CD1c-positive myeloid dendritic cell (primary cell): ENCODE results near the gene MIPEP.

Experiments used
- DNase-seq: peaks from one replicate; pipeline ENCODE4 v3.0.0-alpha.2; 2016; ENCODE audit errors: extremely low spot score

MIPEP gene

DNA sequence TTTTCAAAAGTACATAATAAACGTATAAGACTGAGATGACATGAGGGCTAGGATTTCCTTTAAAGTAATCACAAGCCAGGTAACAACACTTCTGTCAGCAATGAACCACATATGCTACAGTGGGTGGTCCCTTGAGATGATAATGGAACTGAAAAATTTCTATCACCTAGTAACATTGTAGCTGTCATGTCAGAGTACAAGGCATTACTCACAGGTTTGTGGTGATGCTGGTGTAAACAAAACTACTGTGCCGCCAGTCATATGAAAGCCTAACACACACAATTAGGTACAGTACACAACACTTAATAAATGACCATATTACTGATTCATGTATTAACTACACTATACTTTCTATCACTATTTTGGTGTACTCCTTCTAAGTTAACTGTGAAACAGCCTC, 36.8 kb downstream of the MIPEP start:
- no peak for DNase-seq

GRCh38 chr13:23851106-23851505, 38.1 kb downstream of the MIPEP start:
- DNase-seq: no peak

DNA sequence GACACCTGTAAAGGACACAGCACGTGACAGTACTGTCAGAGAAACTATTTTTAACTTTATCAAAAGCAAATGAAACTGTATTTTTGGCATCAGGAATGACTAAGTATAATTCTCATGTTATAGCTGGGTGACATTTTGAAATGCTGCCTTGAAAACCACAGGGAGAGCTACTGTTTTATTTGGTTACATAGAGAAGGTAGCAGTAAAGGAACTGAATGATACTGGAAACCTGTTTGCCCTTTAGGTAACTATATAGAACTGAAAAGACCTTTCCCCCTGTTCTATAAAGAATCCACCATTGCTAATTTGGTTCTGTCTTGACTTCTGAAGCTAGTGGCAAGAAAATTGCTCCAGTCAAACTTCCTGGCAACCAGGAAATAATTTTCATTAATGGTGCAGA, 39.1 kb downstream of the MIPEP start:
- DNase-seq: no peak

DNA sequence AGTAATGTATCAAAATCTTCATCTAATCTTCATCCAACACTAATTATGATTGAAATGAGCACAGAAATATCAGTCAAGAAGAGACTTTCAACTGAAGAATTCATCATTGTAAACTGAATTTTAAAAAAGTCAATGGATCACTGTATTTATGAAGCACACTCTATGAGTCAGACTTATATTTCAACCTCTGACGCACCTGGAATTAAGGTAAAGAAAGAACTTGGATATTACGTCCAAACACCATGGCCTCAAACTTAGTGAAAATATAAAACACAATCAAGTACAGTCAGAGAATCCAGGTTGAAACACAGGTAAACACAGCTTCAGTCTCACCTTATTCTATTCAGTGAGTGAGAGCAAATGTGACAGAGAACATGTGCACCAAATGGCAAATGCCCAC, 39.5 kb downstream of the MIPEP start:
- DNase-seq: no peak

GRCh38 chr13:23848646-23849141, 40.5 kb downstream of the MIPEP start:
- no peak for DNase-seq

- no peak for DNase-seq
Observed at GRCh38 chr13:23848019-23848418, 41.2 kb downstream of the MIPEP start.

DNA sequence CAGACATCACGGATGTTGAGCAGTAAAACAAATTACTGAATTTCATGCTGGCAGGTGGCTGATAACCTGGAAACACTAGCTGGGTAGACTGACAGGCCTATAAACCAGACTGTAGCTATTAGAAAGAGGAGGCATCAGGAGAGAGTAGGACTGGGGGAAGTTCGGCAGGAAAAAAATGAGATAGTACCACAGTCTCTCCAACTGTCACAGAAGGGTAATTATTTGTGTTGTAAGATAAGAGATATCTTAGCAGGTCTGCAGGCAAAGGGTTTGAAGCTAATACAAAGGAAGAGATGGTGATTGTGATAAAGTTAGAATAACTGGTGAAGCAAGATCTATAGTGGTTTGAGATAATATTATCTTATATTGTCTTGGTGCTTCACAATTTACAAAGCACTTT, 41.7 kb downstream of the MIPEP start:
- DNase-seq: no peak

DNA sequence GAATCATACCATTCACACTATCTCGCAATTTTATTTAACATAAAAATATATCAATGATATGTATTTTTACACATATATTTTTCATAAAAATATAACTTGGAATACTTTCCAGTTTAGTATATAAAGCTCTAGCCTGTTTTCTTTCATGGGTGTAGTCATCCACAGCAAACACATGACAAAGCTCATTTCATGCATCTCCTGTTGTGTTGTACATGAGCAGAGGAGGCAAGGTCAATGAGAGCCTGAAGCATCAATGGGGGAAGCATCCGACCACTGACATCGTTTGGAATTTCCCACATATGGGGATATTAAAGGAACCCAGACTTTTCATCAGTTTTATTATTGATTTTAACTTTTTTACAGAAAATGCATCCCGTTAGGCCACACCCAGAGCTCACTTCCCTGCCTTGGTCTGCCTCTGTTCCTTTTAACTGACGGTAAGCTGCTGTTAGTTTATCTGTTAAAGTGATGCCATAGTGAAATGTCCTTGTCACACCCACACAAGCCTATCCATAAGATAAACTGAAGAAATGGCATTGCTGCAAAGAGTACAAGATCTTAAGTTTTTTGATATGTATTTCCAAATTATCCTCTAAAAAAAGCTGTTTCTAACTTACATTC, 44.0 kb downstream of the MIPEP start:
- no peak for DNase-seq

DNA sequence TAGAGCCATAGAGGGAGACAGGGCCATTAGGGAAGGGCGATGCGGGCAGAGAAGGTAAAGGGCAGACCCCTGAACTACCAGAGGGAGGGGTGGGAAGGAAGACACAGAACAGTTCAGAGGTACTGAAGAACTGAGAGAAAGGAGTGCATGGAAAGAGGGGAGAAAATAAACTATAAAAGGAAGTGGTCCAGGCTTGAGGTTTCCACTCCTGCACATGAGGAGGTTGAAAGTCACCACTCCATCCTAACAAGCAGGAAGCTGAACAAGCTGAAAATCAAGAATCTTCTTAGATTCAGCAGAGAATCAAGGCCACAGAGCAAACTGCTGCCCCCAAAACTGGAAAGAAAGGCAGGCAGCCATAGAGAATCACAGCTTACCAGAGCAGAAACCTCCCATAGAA, 45.1 kb downstream of the MIPEP start:
- DNase-seq: no peak

- DNase-seq: no peak
Observed at GRCh38 chr13:23843436-23843835, 45.8 kb downstream of the MIPEP start.

DNA sequence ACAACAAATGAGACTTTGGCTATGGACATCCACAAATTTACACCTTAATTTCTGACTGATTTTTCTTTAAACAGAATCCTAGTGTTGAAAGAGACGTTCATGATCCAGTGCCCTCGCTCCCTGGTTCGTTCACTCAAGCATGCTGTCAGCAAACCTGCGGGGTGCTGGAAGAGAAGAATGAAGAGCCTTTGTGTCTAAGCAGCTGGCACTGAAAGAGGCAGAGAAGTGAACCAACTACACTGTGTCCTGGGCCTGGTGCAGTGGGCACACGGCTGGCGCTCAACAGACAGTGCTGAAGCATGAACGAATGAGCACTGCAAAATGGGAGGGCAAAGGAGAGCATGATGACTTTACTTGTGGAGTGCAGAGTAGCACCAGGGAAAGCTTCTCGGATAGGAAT, 46.8 kb downstream of the MIPEP start:
- DNase-seq: no peak

DNA sequence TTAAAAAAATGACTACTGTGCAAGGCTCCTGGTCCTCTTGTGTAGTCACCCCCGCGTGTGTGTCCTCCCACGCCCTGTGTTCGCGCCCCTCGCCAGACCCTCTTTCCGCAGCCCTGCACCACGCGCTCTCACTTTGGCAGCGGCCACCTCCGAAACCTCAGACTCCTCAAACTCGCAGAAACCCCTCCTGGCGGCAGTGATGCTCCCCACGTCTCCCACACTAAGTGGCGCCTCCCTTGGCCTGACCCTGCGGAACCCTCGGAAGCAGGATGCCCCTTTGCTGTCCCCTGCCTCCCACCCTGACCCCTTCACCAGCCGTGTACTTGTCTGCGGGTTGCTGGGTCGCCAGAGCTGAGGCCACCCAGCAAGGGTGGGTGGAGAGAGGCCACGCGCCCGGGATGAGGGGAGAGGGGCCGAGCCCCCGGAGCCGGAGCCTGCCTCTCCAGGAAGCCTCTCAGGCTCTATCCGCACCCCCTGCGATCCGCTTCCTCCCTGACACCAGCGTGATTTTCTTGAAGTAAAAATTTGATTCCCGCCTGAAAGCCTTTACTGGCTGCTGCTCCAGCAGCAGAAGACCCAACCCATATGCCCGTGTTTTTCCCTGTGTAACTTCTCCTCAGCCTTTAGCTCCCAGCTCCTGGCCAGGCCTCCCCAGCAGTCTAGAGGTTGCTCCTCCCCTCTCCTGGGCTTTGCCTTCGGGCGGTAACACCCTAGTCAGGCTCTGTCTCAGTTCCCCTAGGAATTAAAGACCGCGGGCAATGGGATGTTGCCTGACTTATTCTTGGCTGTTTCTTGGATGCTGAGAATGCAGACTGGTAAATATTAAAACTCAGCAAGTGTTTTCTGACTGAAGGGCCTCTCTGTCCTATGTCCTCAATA, 55.2 kb downstream of the MIPEP start:
- no peak for DNase-seq

DNA sequence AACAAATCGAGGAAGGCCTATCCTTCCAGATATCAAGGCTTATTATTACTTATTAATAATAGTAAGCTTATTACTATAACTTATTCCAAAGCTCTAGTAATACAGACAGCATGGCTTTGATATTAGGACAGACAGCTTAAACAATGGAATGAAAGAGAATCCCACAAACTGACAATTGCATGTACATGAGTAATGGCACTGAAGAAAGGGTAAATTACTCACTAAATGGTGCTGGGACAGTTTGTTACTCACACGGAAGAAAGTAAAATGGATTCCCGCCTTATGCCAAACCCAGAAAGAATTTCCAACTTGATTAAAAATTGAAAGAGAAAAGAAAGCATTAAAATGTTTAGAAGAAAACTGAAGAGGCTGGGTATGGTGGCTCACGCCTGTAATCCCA, 60.3 kb downstream of the MIPEP start:
- DNase-seq: no peak

DNA sequence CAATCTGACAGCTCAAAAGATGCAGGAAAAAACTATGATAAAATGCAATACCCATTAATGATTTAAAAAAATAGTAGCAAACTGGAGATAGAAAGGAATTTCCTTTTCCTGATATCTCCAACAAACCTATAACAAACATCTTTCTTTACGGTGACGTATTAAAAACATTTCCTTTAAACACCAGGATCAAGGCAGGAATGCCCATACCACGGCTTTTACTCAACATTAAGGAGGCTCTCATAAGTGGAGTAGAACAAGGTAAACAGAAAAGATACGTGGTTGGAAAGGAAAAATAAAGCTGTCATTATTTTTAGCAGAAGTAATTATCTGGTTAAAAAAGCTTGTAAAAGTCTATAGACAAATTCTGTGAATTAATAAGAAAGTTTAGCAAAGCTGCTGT, 61.1 kb downstream of the MIPEP start:
- no peak for DNase-seq

- no peak for DNase-seq
Observed at GRCh38 chr13:23825179-23825578, 64.0 kb downstream of the MIPEP start.

GRCh38 chr13:23824371-23824770, 64.8 kb downstream of the MIPEP start:
- DNase-seq: no peak

DNA sequence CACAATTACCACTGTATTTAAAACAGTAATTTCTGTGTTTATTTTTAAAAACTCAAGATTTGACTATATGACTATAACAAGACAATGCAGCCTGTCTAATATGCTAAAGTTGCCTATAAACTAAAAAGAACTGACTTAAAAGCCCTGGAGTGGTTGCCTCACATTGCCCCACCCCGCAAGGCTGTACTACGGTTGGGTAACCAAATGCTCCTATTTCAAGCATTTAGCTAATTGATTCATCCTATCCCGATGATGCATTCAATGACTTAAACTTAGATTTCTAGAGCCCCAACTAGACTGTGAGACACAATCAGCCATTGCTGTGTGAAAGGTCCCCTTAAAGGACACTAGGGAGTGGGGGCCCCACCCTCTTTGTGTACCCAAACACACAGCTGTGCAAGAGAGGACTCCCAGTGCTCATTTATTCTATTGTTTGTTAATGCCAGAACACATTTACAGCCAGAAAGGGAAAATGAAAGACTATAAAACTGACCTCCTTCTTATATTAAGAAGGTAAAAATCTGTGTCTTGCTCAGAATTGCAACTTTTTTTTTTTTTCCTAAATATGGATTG, 66.9 kb downstream of the MIPEP start:
- no peak for DNase-seq

DNA sequence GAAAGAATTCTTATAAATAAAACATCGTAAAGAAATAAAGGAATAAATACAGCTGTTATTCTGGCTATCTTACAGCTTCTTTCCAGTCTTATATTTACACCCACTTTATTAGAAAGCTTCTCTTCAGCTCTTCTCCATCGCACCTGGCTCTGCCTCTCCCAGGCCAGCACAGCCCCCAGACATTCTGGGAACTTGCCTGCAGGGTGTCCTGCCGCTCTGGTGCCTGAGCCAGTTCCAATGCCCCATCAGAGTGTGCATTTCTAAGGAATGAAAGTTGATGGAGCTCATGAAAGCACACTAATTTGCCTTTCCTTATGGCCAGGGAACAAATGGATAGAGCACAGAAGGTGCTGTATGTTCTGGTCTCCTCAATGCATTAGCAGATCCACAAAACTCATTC, 68.7 kb downstream of the MIPEP start:
- no peak for DNase-seq

GRCh38 chr13:23817830-23818229, 71.4 kb downstream of the MIPEP start:
- DNase-seq: no peak

- DNase-seq: no peak
Observed at GRCh38 chr13:23817136-23817535, 72.1 kb downstream of the MIPEP start.

- no peak for DNase-seq
Observed at GRCh38 chr13:23813635-23814034, 75.6 kb downstream of the MIPEP start.

- DNase-seq: no peak
Observed at GRCh38 chr13:23811366-23812062, 77.7 kb downstream of the MIPEP start.
